Stimulated activated CD8-positive, alpha-beta memory T cell treated with anti-CD3 and anti-CD28 coated beads, Interleukin-2, amount 100 ng/mL, for 1 hour (primary cell): ENCODE data around the gene NADK.

Source experiments
- DNase-seq, 2 donors: peaks; one replicate each; pipeline ENCODE4 v3.0.0-alpha.2; 2020; ENCODE audit warnings: low read depth in 2 of 2

NADK gene

GRCh38 chr1:1786836-1787605 lies 8.8 kb upstream of the NADK start:
- DNase-seq, result no peak

DNA sequence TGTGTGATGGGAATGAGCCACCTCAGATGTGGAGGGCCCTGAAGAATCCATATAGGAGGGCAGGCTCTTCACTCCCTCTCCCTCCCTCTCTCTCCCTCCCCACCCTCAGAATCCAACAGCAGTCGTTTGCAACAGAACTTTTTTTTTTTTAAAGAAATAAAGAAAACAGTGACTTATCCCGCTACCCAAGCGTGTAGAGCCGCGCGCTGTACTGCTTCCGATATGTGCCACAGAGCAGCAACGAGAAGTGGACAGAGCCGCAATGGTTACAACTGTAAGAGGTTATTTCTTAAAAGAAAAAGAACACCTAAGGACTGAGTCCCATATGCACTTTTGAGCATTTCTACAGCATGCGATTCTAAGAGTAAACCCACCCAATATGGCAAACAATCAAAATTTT lies 7.4 kb upstream of the NADK start:
- DNase-seq, result no peak

- DNase-seq, result no peak
Observed at GRCh38 chr1:1784933-1785332, 6.7 kb upstream of the NADK start.

DNA sequence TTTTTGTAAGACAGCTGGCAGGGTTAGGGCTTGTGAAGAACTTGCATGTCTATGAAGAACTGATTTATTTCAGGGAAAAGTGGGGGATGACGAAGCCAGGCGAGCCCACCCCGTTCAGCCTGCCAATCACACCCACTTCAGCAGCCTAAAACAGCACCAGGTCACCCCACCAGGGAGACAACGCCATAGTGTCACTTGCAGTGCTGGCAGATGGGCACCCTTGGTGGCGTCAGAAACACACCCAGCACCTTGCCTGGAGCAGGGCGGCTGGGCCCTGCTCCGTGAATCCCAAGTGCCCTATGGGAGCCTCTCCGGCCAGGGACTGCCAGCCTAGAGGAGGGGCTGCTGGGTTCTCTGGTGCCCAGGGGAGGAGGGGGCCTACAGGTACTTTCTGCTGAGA lies 5.0 kb upstream of the NADK start:
- no peak for DNase-seq

DNA sequence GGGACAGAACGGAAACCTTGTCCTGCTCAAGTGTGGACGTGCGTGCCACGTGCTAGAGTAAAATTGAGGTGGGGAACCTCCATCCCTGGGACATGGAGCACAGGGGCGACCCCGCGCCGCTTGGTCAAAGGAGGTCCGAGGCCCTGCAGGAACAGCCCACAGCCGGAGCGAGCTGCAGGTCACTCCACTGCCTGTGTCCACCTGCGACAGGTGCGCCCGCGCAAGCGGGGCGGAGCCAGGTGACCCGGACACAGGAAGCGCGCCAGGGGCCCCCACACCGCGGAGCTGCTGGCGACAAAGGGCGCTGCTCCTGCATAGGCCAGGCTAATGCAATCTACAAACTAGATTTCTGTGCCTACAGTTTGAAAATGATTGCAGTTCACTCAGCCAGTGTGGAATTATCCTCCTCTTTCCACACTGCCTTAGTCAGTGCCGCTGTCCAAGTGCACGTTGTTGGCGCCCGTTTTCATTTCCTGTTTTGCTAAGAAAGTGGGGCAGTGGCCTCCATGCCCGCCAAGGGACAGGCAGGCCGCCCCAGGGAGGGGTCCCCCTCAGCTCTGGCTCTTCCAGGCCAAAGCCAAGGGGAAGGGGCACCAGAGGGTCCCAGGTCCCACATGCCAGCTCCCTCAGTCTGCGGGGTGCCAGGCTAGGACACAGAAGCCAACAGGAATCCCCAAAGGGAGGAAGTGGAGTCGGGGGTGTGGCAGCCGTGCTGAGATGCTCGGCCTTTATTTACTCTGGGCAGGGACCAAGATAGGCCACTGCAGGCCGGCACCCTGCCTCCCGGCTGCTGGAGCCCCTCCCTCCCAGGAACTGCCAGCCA lies 4.3 kb upstream of the NADK start:
- no peak for DNase-seq

DNA sequence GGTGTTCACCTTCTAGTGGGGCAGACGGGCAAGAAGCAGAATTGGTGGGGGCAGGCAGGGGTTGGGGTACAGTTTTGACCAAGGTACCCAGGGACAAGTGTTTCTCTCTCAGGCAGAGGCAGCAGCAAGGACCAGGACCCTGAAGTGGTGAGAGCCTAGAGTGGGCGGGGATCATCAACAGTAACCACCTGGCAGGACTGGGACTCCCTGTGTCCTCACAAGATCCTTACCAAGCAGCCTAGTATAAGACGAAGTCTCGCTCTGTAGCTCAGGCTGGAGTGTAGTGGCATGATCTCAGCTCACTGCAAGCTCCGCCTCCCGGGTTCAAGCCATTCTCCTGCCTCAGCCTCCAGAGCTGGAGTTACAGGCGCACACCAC lies 3.2 kb upstream of the NADK start:
- no peak for DNase-seq

GRCh38 chr1:1780598-1781525 lies 2.6 kb upstream of the NADK start:
- no peak for DNase-seq

DNA sequence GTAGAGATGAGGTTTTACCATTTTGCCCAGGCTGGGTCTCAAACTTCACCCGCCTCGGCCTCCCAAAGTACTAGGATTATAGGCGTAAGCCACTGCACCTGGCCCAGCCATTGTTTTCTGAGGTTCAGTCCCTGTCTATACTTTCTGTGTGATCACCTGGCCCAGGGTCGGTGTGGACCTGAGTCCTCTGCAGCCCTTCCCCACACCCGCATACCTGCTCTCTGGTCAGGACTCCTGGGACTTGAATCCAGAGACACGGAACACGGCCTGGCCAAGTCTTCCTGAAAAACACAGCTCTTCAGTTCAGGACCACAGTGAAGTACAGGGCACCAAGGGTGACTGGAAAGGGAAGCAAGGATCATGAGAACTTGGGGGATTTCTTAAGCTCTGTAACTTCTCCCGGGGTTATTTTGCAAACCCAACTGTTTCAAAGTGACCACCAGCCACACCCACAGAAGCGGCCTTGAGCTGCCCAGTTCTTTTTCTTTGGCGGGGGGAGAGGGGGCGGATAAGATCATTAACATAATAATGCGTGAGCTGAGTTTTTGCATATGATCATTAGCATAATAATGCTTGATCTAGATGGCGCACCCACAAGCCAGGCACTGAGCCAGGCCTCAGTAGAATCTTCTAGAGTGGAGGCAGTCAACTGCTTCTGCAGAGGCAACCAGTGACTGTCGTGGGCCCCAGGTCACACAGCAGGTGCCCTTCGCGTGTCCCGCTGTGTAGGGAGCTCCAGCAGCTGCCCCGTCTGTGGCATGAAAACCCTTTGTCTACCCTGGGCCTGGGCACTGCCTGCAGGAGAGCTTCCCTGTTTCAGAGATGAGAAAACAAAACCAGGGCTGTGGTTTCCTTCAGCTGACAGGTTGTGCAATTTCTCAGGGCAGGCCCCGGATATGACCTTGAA lies 1.7 kb upstream of the NADK start:
- DNase-seq, result peak; percentile 31 to 36

DNA sequence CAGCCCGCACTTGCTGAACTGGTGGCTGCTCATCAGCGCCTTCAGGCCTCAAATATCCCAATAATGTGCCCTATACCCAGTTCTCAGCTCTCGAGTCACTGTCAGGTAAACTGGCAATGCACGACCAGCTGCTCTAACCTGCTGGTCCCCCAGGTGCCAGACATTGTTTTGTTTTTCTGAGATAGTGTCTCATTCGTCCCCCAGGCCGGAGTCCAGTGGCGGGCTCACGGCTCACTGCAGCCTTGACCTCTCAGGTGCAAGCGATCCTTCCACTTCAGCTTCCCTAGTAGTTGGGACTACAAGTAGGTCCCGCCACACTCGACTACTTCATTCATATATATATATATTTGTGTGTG lies 1.0 kb upstream of the NADK start:
- DNase-seq, result no peak

DNA sequence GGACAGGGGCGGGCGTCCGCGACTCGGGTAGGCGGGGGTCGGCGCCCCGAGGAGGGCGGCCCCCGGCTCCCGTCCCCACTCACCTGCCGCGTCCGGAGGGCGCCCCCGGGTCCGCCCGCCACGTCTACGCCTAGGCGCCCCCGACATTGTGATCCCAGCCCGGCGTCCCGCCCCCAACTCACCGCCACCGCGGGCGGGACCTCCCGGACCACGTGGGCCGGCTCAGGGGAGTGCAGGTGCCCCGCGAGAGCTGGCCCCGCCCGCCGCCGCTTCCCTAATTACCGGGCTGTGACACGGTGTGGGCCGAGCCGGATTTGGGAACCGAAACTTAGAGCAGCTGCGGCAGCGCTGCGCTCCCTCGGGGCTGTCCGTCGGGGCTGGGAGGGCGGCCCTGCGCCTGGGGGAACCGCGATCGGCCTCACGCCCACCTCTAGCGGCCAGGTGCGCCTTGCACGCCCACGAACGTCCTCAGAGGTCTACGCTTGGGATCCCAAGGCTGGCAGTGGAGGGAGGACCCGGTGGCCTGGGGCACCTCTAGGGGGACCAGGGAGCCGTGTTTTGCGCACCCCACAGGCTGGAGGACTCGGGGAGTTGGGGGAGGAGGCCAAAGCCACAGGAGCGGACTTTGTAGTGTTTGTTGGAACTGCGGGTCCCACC lies 521 bp upstream of the NADK start:
- peak; percentile 27 to 59 for DNase-seq

- no peak for DNase-seq
Observed at GRCh38 chr1:1777583-1777899, 729 bp downstream of the NADK start.

DNA sequence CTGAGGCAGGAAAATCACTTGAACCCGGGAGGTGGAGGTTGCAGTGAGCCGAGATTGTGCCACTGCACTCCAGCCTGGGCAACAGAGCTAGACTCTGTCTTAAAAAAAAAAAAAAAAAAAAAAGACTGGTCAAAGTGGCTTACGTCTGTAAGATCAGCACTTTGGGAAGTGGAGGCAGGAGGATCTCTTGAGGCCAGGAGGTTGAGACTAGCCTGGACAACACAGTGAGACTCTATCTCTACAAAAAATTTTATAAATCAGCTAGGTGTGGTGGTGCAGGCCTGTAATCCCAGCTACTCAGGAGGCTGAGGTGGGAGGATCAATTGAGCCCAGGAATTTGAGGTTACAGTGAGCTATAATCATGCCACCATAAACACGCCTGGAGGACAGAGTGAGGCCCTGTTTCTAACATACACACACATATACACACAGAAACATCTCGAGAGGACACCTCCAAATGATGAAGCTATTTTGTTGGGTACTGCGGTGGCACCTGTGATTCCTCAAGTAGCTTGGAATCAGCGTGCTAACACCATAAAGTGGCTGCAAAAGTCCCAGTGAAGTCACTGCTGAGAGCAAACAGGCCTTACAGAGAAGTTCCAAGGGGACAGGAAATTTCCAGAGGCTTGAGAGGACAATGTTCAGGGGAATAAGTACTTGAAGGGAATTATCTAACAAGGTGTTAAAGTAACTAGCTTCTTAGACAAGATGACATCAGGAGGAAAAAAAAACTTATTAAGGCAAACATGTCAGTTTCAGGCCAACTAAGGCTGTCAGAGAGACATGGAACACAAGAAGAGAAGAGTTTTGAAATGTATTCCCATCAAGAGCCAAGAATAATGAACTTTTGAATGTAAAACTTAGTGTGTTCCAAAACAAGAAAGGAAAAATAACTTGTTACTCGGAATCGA lies 1.3 kb downstream of the NADK start:
- DNase-seq, result no peak

DNA sequence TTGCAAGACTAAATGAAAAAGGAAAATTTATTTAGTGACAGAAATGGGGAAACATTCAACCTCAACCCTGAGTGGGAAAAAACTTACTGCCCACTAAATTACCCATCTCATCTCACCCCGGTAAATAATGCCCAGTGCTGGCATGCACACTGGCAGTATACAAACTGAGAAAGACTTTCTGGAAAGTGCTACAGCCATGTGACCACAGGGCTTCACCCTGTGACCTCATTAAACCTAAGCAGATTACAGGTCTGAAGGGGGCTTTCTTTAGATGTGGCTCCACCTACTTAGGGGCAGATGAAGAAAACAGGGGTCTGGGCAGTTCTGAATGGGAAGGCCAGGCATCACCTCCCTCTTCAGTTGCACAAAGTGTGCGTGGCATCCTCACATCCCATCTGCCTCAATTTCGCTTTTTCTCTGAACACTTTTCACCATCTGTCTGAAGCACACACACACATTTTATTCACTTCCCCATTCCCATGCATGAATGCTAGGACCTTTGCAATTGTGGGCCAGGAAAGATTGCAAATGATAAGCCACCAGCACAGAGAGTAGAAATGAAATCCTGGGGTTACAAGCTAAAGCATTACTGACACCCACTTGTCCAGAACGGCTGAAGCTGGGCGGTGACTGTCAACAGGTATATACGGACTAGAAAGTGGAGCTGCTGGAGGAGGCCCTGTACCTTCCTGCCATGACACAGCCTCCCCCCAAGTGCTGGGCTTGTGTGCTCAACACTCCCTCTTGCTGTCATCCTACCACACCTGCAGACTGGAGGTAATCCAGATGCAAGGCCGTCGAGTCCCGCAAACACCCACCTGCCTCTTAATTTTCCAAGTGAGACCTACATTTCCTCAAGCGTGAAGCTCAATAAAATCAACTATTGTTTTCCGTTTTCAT lies 2.7 kb downstream of the NADK start:
- DNase-seq, result no peak

DNA sequence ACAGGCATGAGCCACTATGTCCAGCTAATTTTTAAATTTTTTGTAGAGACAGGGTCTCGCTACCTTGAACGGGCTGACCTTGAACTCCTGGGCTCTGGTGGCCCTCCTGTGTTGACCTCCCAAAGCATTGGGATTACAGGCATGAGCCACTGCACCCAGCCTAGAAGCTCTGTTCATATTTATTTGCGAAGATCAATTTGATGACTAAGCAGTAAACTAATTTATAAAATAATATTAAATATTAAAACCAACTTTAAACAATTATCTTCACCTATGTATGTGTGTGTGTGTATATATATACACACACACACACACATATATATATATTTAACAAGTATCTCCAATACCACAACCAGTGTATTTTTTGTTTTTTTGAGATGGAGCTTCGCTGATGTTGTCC lies 4.4 kb downstream of the NADK start:
- no peak for DNase-seq

GRCh38 chr1:1771096-1771495 lies 7.2 kb downstream of the NADK start:
- DNase-seq, result no peak

GRCh38 chr1:1770102-1770501 lies 8.2 kb downstream of the NADK start:
- DNase-seq, result no peak

GRCh38 chr1:1768249-1768992 lies 9.8 kb downstream of the NADK start:
- DNase-seq, result no peak

DNA sequence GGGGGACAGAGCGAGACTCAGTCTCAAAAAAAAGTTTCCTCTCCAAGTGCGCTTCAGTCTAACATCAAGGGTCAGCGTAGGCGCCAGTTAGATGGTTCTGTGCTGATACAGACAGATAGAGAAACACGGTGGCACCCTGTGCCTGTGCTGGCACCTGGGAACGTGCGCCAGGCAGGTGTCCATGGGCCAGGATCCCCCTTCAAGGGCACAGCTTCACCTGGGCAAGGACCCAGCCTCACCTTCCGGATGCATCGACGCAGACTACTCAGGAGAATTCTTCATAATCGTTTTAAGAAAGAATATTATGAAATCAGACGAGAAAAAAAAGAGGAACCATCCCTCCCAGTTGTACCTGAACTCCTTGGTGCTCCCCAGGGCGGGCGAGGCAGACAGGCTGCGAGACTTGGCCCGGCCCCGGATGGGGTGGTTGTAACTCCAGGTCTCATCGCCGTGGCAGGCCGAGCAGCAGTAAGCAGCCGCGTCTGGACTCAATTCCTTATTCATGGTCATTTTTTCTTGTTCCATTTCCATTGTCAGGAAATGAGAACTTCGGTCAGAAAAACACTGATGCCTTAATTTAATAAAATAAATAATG lies 13.3 kb downstream of the NADK start:
- DNase-seq, result no peak
